Stimulated activated CD8-positive, alpha-beta memory T cell treated with anti-CD3 and anti-CD28 coated beads, Interleukin-15, amount 100 ng/mL, for 4 hours (primary cell): Measurements from ENCODE around the gene ARHGEF10L.
"Not testable (repeated sequence)": the region's sequence is repeated elsewhere in the genome, so short reads cannot be mapped to it uniquely, and the experiment has no call there.

Experiments used
- DNase-seq, 2 donors: peaks; one replicate each; pipeline ENCODE4 v3.0.0-alpha.2; 2020; ENCODE audit warnings: low read depth in 2 of 2

The ARHGEF10L gene

GRCh38 chr1:17539477-17540254 is at the start of gene ARHGEF10L:
ARHGEF10L (plus strand) TSS chr1:17539698; CDS start chr1:17580596, 40,898 bp downstream.
- no peak for DNase-seq

- not testable (repeated sequence) for DNase-seq
Measured at GRCh38 chr1:17489768-17490417, 49.6 kb upstream of the ARHGEF10L start.

- DNase-seq = not testable (repeated sequence)
Measured at GRCh38 chr1:17490667-17491066, 48.8 kb upstream of the ARHGEF10L start.

GRCh38 chr1:17494114-17494729 is 45.3 kb upstream of the ARHGEF10L start:
- DNase-seq = peak; percentile 22 to 24

GRCh38 chr1:17496419-17496818 is 43.1 kb upstream of the ARHGEF10L start:
- no peak for DNase-seq

- no peak for DNase-seq
Measured at GRCh38 chr1:17498214-17498613, 41.3 kb upstream of the ARHGEF10L start.

GRCh38 chr1:17502326-17502778 is 37.1 kb upstream of the ARHGEF10L start:
- no peak for DNase-seq

GRCh38 chr1:17503146-17503545 is 36.4 kb upstream of the ARHGEF10L start:
- no peak for DNase-seq

- not testable (repeated sequence) for DNase-seq
Measured at GRCh38 chr1:17507200-17507599, 32.3 kb upstream of the ARHGEF10L start.

- no peak for DNase-seq
Measured at GRCh38 chr1:17507915-17508314, 31.6 kb upstream of the ARHGEF10L start.

GRCh38 chr1:17509363-17509762 is 30.1 kb upstream of the ARHGEF10L start:
- no peak for DNase-seq

GRCh38 chr1:17510138-17510537 is 29.4 kb upstream of the ARHGEF10L start:
- no peak for DNase-seq

- no peak for DNase-seq
Measured at GRCh38 chr1:17511188-17511587, 28.3 kb upstream of the ARHGEF10L start.

- no peak for DNase-seq
Measured at GRCh38 chr1:17513131-17513530, 26.4 kb upstream of the ARHGEF10L start.

- no peak for DNase-seq
Measured at GRCh38 chr1:17514776-17515175, 24.7 kb upstream of the ARHGEF10L start.

- no peak for DNase-seq
Measured at GRCh38 chr1:17515902-17516301, 23.6 kb upstream of the ARHGEF10L start.

- DNase-seq = no peak
Measured at GRCh38 chr1:17516303-17517214, 22.9 kb upstream of the ARHGEF10L start.

- no peak for DNase-seq
Measured at GRCh38 chr1:17520041-17520440, 19.5 kb upstream of the ARHGEF10L start.

- no peak for DNase-seq
Measured at GRCh38 chr1:17520473-17521319, 18.8 kb upstream of the ARHGEF10L start.

GRCh38 chr1:17521946-17522612 is 17.4 kb upstream of the ARHGEF10L start:
- no peak for DNase-seq
